GM18867 (cell line): ENCODE data around the gene MTA1.

Experiments used
- ATAC-seq: cut with Tn5 transposase; IDR thresholded peaks from one replicate; pipeline ENCODE4 v1.9.1; 2021; ENCODE audit warnings: mild to moderate bottlenecking, moderate library complexity; ENCODE audit not compliant: unreplicated experiment

MTA1 gene

GRCh38 chr14:105495990-105496830, 76.6 kb downstream of the MTA1 start:
- ATAC-seq: no peak

DNA sequence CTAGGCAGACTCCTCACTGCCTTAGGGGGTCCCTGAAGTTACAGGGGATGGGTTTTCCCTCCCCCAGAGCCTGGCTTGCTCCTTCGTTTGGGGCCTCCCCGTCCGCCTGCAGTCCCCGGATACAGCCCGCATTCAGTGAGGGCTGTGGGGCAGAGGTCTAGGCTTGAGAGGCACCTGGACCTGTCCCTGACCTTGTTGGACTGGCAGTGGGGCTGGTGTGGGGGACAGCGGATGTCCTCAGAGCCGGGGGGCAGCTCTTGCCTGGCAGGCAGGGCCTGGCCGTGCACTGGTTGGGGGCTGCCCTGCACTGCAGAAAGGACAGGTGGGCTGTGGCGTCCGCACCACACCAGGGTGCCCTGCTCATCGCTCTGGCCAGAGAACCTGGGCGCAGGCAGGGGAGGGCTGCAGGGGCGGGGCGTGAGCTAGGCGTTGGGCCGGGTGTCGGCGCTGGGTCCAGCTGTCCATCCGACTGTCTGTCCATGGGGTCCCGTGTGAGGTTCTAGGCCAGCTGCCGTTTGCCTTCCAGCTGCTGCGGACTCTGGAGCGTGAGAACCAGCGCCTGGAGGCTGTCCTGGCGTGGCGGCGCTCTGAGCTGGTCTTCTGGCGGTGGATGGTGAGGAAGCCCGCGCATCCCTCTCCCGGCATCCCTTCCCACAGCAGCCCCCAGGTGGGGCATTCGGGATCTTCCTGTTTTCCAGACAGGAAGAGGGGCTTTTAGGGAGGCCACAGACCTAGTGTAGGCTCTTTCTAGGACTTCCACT, 77.4 kb downstream of the MTA1 start:
- no peak for ATAC-seq

DNA sequence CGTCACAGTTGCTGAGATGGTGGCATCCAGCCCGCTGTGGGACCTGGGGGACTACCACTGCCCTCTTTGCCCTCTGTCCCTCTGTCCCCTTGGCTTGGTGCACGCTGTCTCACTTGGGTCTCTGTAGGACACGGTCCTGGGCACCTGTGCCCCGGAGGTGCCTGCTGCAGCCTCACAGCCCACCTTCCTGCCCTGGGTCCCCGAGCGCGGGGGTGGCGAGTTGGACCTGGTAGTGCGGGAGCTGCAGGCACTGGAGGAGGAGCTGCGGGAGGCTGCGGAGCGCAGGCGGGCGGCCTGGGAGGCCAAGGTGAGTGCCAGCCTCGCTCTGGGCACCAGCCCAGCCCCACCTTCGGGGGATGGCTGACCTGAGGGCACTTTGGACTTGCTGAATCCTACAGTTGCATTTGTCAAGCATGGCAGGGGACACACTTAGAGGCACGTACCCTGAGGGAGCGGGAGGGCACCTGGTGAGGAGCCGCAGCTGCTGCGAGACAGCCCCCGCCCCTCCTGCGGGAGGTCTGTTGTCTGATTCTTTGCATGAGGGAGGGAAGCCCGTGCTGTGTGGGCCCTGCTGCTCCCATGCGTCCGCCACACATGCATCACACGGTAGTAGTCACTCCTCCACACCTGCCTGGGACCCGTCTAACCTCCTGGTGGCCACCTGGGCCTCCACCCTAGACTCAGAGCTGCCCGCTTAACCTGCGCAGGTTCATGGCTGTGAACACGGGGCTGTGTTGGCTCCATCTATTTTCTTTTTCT, 78.2 kb downstream of the MTA1 start:
- ATAC-seq: no peak

- no peak for ATAC-seq
These were observed 79.0 kb downstream of the MTA1 start for GRCh38 chr14:105498430-105499255.

- ATAC-seq: no peak
These were observed 79.8 kb downstream of the MTA1 start for GRCh38 chr14:105499256-105500035.

DNA sequence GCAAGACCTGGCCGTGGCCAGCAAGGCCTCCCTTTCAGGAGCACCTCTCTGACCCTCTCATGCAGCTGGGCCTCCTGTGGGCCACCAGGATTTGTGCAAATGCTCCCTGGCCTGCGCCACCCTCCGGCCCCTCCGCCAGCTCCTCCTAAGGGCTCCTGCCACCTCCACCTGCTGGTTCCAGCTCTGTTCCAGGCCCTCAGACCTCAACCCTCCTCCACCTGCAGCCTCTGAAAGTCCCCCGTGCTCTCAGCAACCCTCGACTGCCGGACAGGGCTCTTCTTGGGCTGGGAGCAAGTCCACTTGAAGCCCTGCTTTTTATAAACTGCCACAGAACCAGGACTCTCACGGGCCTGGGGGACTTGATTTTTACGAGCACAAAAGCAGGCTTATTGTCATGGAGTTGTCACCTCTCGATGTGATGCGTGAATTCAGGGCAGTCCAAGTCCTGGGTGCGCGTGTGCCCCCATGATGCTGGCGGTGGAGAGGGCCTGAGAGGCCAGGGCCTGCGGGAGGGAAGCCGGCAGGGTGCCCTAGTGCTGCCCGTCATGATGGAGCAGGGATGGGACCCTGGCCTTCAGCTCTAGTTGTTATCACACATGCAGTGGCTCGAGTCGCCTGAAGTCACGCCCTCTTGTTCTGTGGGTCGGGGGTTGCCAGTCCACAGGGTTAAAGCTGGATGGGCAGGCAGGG, 80.6 kb downstream of the MTA1 start:
- no peak for ATAC-seq

DNA sequence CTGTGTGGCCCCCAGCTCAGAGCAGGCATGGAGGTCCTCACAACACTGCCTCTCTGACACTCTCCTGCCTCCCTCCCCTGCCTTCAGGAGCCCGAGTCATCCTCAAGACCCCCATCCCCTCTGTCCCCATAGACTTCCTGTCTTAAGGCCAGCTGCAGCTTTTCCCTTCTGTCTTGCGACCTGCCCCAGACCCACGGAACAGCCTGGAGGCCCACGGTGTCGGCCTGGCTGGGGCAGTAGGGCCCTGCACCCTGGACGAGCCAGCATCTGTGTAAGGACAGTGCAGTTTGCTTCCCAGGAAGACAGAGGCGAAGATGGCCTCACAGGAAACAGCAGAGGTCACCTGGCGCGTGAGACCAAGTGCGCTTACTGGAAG, 81.1 kb downstream of the MTA1 start:
- no peak for ATAC-seq

DNA sequence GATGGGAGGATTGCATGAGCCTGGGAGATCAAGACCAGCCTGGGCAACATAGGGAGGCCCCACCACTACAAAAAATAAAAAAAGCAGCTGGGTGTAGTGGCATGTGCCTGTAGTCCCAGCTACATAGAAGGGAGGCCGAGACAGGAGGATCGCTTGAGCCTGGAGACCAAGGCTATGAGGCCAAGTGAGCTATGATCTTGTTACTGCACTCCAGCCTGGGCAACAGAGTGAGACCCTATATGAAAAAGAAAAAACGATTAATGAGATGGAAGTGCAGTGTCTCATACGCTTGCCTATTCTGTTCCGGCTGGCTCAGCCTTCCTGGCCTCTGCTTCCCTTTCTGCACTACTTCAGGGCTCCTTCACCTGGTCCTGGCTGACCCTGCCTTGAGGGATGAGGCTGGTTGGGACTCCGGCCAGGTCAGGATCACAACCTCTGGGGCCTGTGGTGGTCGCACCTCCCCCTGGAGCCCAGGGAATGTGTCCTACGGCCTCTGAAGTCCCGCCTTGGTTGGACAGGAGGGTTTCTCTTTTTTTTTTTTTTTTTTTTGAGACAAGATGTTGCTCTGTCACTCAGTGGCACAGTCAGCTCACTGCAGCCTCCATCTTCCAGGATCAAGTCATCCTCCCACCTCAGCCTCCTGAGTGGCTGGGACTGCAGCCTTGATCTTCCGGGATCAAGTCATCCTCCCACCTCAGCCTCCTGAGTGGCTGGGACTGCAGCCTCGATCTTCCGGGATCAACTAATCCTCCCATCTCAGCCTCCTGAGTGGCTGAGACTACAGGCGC, 82.1 kb downstream of the MTA1 start:
- no peak for ATAC-seq

DNA sequence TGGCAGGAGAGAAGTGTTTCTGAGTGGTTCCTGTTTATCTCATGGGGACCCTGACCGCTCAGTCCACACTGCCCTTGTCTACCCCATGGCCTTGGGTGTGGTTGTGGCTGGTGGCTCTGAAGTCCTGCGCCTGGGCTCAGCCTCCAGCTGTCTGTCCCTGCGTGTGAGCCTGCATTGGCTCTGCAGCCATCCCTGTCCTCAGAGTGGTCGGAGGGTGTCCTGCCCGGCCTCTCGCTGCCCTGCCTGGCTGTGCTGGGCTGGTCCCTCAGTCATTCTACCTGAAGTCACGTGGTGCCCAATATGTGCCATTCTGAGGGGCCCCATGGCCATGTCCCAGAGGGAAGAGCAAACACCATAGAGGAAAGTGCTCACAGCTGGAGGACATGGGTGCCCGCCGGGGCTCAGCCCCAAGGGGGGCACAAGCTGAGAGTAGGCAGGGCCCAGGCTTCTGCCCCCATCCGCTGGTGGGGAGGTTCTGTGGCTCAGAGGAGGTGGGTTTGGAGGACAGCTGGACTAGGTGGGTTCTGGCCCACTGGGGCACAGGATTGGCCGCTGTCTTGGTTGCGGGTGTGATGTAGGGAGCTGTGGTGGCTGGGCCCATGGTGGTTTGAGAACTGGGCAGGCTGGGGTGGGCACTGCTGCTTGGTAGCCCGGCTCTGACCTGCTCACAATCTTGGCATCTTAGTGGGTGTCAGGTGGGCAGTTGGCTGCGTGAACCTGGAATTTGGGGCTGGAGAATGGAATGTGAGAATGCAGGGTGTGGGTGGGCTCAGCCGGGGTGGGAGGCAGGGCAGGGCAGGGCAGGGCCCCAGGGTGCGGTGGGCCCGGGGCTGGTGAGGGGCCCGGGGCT, 83.0 kb downstream of the MTA1 start:
- ATAC-seq: no peak

- ATAC-seq: no peak
These were observed 83.6 kb downstream of the MTA1 start for GRCh38 chr14:105503296-105503640.

GRCh38 chr14:105503935-105504692, 84.5 kb downstream of the MTA1 start:
- no peak for ATAC-seq

DNA sequence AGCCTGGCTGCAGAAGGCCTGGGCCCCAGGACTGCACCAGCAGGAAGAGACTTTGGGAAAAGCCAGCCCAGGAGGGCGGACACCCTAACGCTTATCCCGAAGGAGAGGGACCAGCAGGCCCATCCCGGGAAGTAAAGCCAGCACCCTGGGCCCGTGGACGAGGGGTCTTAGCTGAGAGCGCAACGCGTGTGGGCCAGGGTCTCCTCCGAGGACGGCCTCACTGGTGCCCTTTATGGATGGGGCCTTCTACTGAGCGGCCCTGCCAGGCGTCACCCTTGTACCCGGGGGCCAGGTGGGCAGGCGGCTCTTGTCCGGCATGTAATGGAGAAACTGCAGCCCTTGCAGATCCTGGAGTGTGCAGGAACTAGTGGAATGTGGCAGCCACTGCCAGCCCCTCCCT, 85.5 kb downstream of the MTA1 start:
- no peak for ATAC-seq

DNA sequence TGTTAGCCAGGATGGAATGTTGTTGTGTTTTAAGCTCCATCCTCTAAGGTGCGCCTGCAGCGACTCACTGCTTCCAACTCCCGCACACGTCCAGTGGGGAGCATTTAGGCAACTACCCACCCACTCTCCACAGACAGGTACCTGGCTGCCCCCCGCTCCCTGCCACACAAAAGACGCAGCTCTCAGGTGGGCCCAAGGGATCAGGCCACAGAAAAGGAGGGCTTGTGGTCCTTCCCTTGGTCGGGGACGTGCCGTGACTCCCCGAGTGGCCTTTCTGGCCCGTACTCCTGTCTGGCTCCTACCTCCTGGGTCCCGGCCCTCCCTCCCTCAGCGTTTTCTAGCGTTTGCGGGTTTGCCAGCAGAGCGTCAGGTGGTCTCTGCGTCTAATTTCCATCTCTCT, 87.6 kb downstream of the MTA1 start:
- no peak for ATAC-seq

DNA sequence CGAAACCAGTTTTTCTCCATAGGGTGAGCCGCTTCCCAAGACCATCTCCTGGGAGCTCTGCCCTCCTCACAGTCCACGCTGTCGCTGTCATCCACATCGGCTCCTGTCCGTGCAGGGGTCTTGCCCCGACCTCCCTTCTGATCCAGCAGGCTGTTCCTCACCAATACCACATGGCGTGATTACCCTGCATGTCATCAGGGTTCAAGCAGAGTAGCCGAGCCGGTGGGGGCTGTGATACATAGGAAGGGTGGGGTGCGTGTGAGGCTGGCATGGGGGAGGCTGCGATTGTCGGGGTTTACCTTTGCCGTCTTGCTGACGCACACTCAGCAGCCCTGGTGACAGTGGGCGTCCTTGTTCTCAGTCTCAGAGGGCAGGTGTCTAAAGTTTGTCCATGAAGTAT, 88.4 kb downstream of the MTA1 start:
- no peak for ATAC-seq

GRCh38 chr14:105508601-105509000, 89.0 kb downstream of the MTA1 start:
- no peak for ATAC-seq

DNA sequence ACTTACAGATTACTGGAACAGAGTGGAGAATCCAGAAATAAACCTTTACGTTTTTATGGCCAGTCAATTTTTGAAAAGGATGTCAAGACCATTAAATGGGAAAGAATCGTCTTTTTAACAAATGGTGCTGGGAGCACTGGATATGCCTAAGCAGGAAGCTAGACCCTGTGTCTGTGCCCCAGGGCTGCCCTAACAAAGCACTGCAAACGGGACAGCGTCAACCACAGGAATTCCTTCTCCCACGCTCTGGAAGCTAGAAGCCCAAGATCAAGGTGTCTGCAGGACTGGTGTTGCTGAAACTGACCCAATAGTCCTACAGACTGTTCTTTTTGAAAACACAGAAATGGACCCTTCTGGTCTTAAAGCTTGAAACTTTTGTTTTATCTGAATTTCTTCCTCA, 97.5 kb downstream of the MTA1 start:
- ATAC-seq: no peak
